ENCODE results near the gene PRDM10. TPM values are rescaled to one million over a fixed set of nuclear protein-coding genes. Genes with fewer than 3 reads are reported as not detected.

Gene PRDM10
- total RNA-seq, 1 donor from 2014 or later, result 48.1 TPM

- TF ChIP-seq CTCF (IDR thresholded peaks at IDR 0.05), result no peak
- Histone ChIP-seq H3K4me3 (no peak overlapping the region), H3K9me3 (no peaks in the 10 kb centered on the region), H3K36me3 (peaks cover 70 to 83% of the 10 kb centered on the region in 2 donors), H3K4me1 (no peaks in the 10 kb centered on the region), H3K27me3 (no peaks in the 10 kb centered on the region), H3K27ac (no peak overlapping the region)
- intact Hi-C loops (cut with DNase I), result no loop called here
- no peak for DNase-seq (ENCODE audit: low spot score in 2 of 2)
Measured at GRCh38 chr11:129866311-129866710, 136.3 kb downstream of the PRDM10 start.

GRCh38 chr11:129865701-129866100 is 136.9 kb downstream of the PRDM10 start:
- no peak overlapping the region for H3K27ac ChIP-seq
- H3K36me3 ChIP-seq, result peaks cover 67 to 77% of the 10 kb centered on the region in 2 donors
- no peaks in the 10 kb centered on the region for H3K9me3 ChIP-seq
- no peaks in the 10 kb centered on the region for H3K4me1 ChIP-seq
- no peak for TF ChIP-seq CTCF (IDR thresholded peaks at IDR 0.05)
- H3K4me3 ChIP-seq, result no peak overlapping the region
- no peaks in the 10 kb centered on the region for H3K27me3 ChIP-seq
- intact Hi-C loops (cut with DNase I), result no loop called here
- DNase-seq (ENCODE audit: low spot score in 2 of 2), result no peak

- intact Hi-C loops (cut with DNase I), result no loop called here
- no peaks in the 10 kb centered on the region for H3K4me1 ChIP-seq
- DNase-seq (ENCODE audit: low spot score in 2 of 2), result no peak
- H3K4me3 ChIP-seq, result no peak overlapping the region
- no peak overlapping the region for H3K27ac ChIP-seq
- no peak for TF ChIP-seq CTCF (IDR thresholded peaks at IDR 0.05)
- no peaks in the 10 kb centered on the region for H3K9me3 ChIP-seq
- H3K27me3 ChIP-seq, result no peaks in the 10 kb centered on the region
- H3K36me3 ChIP-seq, result peaks cover 59 to 68% of the 10 kb centered on the region in 2 donors
Measured at GRCh38 chr11:129864811-129865210, 137.8 kb downstream of the PRDM10 start.

GRCh38 chr11:129861702-129862522 is 140.7 kb downstream of the PRDM10 start:
- TF ChIP-seq CTCF (IDR thresholded peaks at IDR 0.05), result no peak
- intact Hi-C loops (cut with DNase I), result no loop called here
- DNase-seq (ENCODE audit: low spot score in 2 of 2), result peak in 1 of 2 donors; percentile 75
- no peaks in the 10 kb centered on the region for H3K4me1 ChIP-seq
- H3K27ac ChIP-seq, result no peak overlapping the region
- no peaks in the 10 kb centered on the region for H3K9me3 ChIP-seq
- no peak overlapping the region for H3K4me3 ChIP-seq
- H3K27me3 ChIP-seq, result no peaks in the 10 kb centered on the region
- peaks cover 31 to 40% of the 10 kb centered on the region in 2 donors for H3K36me3 ChIP-seq

GRCh38 chr11:129856036-129856435 is 146.6 kb downstream of the PRDM10 start:
- intact Hi-C loops (cut with DNase I), result no loop called here
- Histone ChIP-seq H3K4me3 (no peak overlapping the region), H3K36me3 (no peaks in the 10 kb centered on the region), H3K4me1 (no peaks in the 10 kb centered on the region), H3K27ac (no peak overlapping the region), H3K27me3 (no peaks in the 10 kb centered on the region), H3K9me3 (no peaks in the 10 kb centered on the region)
- DNase-seq (ENCODE audit: low spot score in 2 of 2), result no peak
- TF ChIP-seq CTCF (IDR thresholded peaks at IDR 0.05), result no peak
